GM12892 (cell line): ENCODE results near the gene ATP11A.
A peak's percentile ranks its signal among the peaks of the same experiment; 100 is the strongest.

Experiments
- POLR2A ChIP-seq: IDR thresholded peaks from 2 replicates; pipeline ENCODE4 v1.6.1; 2011; ENCODE audit warnings: low read depth, low read length, control low read depth
- POLR2AphosphoS5 ChIP-seq: IDR thresholded peaks from 2 replicates; pipeline ENCODE4 v1.6.1; 2011; ENCODE audit warnings: low read depth, low read length, control low read depth
- TAF1 ChIP-seq: IDR thresholded peaks from 2 replicates; pipeline ENCODE4 v1.6.1; 2011; ENCODE audit warnings: low read depth, mild to moderate bottlenecking, control low read depth, low read length, borderline replicate concordance

- TF ChIP-seq POLR2A (peak; percentile 59; the same call in 1 of the 2 replicates), POLR2AphosphoS5 (peak; percentile 45; the same call in 1 of the 2 replicates), TAF1 (no peak)
Observed at GRCh38 chr13:112885242-112885781, 195.5 kb downstream of the ATP11A start.
